Peyer's patch (tissue), 4 donors: ENCODE results near the gene CMC4.

ENCODE experiments used
- CTCF ChIP-seq, 6 experiments: fragments of 450-650 bp in 4 of 6; fragments of 200-600 bp in 2 of 6; sonication (generic) in 1 of 6; IDR thresholded peaks; one replicate each; pipeline ENCODE4 v1.5.1; 2017 to 2019; ENCODE audit warnings: antibody characterized with exemption in 6 of 6, mild to moderate bottlenecking in 3 of 6, moderate library complexity in 1 of 6
- POLR2A ChIP-seq, 2 donors: fragments of 450-650 bp; IDR thresholded peaks; one replicate each; pipeline ENCODE4 v1.5.1; 2017; ENCODE audit warnings: antibody characterized with exemption in 2 of 2, mild to moderate bottlenecking in 2 of 2, moderate library complexity in 2 of 2

- TF ChIP-seq CTCF (IDR thresholded peaks at IDR 0.05) (no peak), POLR2A (IDR thresholded peaks at IDR 0.05) (no peak)
These were observed 317 bp downstream of the CMC4 start for GRCh38 chrX:155070663-155070974.
